ENCODE measurements around the gene KRT27.
"Not testable (repeated sequence)": the region's sequence is repeated elsewhere in the genome, so short reads cannot be mapped to it uniquely, and the experiment has no call there.

The KRT27 gene

DNA sequence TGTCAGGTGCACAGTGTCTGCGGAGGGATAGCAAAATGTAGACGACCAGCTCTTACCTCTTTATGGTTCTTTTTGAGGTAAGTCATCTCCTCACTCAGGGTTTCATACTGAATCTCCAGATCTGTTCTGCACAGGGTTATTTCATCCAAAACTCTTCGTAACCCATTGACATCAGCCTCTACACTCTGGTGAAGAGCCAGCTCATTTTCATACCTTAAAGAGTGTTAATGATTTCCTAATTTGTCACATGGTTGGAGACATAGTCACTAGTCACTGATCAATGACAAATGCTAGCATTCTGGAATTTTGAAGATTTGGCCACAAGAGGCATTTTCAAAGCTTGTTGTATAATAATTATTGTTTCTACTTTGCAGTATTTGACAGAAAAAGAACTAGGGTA is 28.5 kb downstream of the KRT27 start:
- no peak for DNase-seq

DNA sequence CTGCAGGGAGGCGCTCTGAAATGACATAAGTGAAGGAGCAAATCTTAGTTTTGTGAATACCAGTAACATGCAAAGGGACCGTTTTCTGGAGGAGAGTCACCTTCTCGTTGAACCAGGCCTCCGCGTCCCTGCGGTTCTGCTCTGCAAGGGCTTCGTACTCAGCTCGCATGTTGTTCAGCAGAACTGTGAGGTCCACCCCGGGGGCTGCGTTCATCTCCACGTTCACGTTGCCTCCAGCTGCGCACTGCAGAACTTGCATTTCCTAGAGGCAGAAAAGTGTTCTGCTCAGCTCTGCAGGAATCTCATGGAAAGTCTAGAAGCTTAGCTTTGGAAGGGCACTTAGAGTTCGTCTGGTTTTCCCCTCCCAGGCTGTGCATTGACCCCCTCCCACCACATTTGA is 31.3 kb downstream of the KRT27 start:
- no peak for DNase-seq

DNA sequence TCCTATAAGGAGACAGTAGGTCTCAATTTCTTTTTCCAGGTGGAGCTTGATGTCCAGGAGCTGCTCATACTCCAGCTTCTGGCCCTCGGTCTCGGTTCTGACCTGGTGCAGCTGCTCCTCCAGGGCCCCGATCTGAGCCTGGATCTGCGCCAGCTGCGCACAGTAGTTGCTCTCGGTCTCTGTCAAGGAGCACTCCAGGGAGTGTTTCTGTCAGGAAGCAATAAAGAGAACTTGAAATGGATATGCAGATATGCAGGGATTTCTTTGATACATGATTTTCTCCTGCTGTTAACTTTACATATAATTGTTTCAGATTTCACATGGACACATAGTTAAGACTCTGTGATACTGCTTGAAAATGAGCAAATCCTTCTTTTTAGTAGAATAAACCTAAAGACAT is 32.0 kb downstream of the KRT27 start:
- no peak for DNase-seq

DNA sequence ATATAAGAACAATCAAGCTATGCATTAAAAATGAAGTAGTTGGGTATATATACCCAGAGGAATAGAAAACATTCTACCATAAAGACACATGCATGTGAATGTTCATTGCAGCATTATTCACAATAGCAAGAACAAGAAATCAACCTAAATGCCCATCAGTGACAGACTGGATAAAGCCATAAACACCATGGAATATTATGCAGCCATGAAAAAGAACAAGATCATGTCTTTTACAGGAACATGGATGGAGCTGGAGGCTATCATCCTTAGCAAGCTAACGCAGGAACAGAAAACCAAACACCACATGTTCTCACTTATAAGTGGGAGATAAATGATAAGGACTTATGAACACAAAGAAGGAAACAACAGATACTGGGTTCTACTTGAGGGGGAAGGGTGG is 33.7 kb downstream of the KRT27 start:
- not testable (repeated sequence) for DNase-seq

DNA sequence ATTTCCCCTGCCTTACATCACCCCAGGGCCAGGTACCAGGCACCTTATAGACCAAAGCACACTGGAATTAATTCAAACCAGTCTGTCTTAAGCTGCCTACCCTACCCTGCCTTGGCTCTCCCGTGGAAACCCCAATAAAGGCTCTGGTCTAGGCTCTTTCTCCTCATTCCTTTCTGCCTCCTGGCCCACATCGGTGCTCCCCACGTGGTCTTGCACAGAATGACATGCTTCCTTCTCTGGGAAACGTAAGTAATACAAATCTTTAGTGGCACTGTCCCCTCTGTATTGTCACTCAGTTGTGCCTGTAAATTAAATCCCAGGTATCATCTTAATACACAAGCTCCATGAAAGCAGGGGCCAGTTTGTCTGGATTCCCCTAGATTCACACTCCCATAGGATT is 43.8 kb downstream of the KRT27 start:
- no peak for DNase-seq

GRCh38 chr17:40735016-40735415 is 47.3 kb downstream of the KRT27 start:
- no peak for DNase-seq

DNA sequence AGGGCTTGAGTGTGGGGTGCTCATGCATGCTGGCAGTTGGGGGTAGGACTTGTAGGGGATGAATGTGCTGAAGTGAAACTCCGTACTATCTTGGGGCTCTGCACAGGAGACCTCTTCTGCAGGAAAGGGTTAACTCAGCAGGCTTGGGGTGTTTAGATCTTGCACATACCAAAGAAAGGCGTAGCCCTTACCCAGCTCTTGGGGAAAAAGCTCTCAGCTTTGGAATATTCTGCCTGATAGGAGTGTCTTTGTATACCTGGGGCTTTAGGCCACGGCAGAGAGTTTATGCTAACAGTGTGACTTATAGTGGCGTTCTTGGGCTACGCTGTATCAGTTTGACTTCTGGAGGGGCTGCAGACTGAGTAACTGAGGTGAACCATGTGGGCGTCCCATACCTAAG is 48.3 kb downstream of the KRT27 start:
- DNase-seq, result no peak

DNA sequence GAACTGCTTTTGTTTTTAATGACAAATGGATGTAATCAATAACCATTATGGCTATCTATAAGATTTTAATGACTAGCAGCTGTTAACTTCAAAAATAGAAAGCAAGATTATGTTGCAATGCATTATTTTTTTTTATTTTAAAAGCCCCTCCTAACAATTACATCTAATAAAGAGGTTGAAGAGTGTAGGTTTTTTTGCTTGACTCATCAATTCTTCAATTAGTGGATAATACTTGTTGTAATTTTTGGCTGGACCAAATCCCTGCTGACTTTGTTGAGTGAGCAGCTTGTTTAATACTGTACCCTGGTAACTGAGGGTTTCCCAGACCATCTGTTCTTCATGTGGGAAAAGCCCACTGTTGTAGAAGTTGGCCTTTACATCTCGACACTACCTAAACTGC is 51.4 kb downstream of the KRT27 start:
- no peak for DNase-seq

- DNase-seq, result peak; percentile 2
These were observed 54.7 kb downstream of the KRT27 start for GRCh38 chr17:40727447-40728231.

DNA sequence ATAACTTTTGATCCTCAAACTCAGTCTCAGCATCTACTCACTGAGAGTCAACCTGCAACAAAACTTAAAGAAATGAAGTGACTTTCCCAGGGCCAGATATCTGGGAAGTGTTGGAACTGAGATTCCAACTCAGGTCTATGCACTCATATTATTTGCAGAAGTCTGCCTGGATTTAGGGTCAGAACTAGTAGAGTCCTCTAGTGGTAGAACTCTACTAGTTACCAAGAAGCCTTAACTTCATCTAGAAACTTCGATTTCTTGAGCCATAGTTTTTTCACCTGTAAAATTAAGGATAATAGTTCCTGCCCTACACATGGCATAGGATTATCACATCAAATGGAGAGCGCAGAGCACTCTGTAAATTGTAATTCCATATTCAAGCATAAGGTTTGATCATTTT is 55.4 kb downstream of the KRT27 start:
- DNase-seq, result no peak
